ENCODE measurements around the gene CLCA2. TPM values are rescaled to one million over a fixed set of nuclear protein-coding genes. Genes with fewer than 3 reads are reported as not detected.

CLCA2 gene
- total and polyA plus RNA-seq, 2 donors (not counting 1 experiment from before 2014, with no cell fraction given): not detected

GRCh38 chr1:86460998-86461397, 37.0 kb downstream of the CLCA2 start:
- ChIA-PET CTCF (interaction anchor here (0.8 kb wide), 1 partner anchor 81 kb away, joined by 3 read pairs; no protein-coding TSS in a partner anchor), POLR2A (no interaction called here)
- TF ChIP-seq EZH2 (IDR thresholded peaks at IDR 0.05; ENCODE audit: borderline replicate concordance, insufficient read depth, low read depth, low read length, poor library complexity, severe bottlenecking): no peak
- no peak for TF ChIP-seq CTCF (IDR thresholded peaks at IDR 0.05)
- H3K79me2 ChIP-seq (ENCODE audit: control insufficient read depth, insufficient read depth, low read length): no peaks in the 10 kb centered on the region
- ATAC-seq (ENCODE audit: low read depth): no peak
- no peak overlapping the region for H3K4me3 Mint-ChIP-seq
- H3K4me3 ChIP-seq (ENCODE audit: control extremely low read depth in 1 of 5, extremely low read depth in 1 of 5, insufficient read depth in 1 of 5, low read depth in 2 of 5, low read length in 4 of 5): no peak overlapping the region
- peaks cover 24% of the 10 kb centered on the region for H3K27me3 Mint-ChIP-seq
- no peaks in the 10 kb centered on the region for H3K4me1 Mint-ChIP-seq
- no peak overlapping the region for H3K9ac ChIP-seq (ENCODE audit: low read length)
- no peaks in the 10 kb centered on the region for H4K20me1 ChIP-seq (ENCODE audit: control insufficient read depth, insufficient read depth, low read length, poor library complexity, severe bottlenecking)
- H3K9me3 ChIP-seq (ENCODE audit: control extremely low read depth in 1 of 3, control insufficient read depth in 2 of 3, insufficient read depth in 1 of 3, low read length in 2 of 3): no peaks in the 10 kb centered on the region
- H2AFZ ChIP-seq (ENCODE audit: insufficient read depth, low read depth, low read length, poor library complexity, severe bottlenecking): no peak overlapping the region
- H3K27ac Mint-ChIP-seq: no peak overlapping the region
- DNase-seq: no peak
- no peak overlapping the region for H3K27ac ChIP-seq (ENCODE audit: low read length in 2 of 2)
- no peaks in the 10 kb centered on the region for H3K36me3 ChIP-seq (replicated peaks in 1 of 2; ENCODE audit: control extremely low read depth in 1 of 2, control insufficient read depth in 1 of 2, extremely low read depth in 1 of 2, insufficient read depth in 2 of 2, low read length in 1 of 2)
- H3K4me2 ChIP-seq (replicated peaks; ENCODE audit: low read depth, low read length, poor library complexity, severe bottlenecking): no peak overlapping the region
- H3K9me3 Mint-ChIP-seq (ENCODE audit: insufficient read depth): no peaks in the 10 kb centered on the region
- intact Hi-C loops (cut with micrococcal nuclease): no loop called here
- no peaks in the 10 kb centered on the region for H3K27me3 ChIP-seq (replicated peaks in 1 of 4; ENCODE audit: control extremely low read depth in 1 of 4, control insufficient read depth in 3 of 4, insufficient read depth in 4 of 4, low read length in 3 of 4)
- H3K4me1 ChIP-seq (ENCODE audit: control insufficient read depth in 2 of 2, insufficient read depth in 2 of 2, low read length in 2 of 2): no peaks in the 10 kb centered on the region
- WGBS (ENCODE audit: insufficient coverage): no CpG with 5 or more reads among the region's 1 CpG

DNA sequence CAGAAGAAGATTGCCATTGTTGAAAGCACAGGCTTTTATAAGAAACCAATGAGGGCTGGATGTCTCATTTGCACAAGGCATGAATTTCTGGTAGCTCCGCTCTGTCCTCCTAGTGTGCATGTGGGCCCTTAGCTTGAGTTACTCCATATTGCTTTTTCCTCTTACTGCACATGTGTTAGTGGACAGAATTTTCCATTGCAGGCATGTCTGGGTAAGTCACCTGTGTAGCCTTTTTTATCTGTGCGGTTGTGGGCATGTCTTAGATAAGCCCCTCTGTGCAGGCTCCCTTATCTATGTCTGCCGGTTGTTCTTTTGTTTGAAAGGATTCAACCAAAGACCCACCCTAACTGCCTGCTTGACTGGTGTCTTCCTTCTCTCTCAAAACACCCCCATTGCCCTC, 37.5 kb downstream of the CLCA2 start:
- H3K27ac ChIP-seq (ENCODE audit: low read length in 2 of 2): no peak overlapping the region
- H3K27me3 ChIP-seq (replicated peaks in 1 of 4; ENCODE audit: control extremely low read depth in 1 of 4, control insufficient read depth in 3 of 4, insufficient read depth in 4 of 4, low read length in 3 of 4): no peaks in the 10 kb centered on the region
- ATAC-seq (ENCODE audit: low read depth) (no peak), DNase-seq (no peak)
- ChIA-PET CTCF (interaction anchor here (0.8 to 1.1 kb wide), 2 partner anchors 38 to 81 kb away, joined by 3 read pairs; no protein-coding TSS in a partner anchor), POLR2A (no interaction called here)
- H3K4me2 ChIP-seq (replicated peaks; ENCODE audit: low read depth, low read length, poor library complexity, severe bottlenecking): no peak overlapping the region
- H3K27me3 Mint-ChIP-seq: peaks cover 27% of the 10 kb centered on the region
- TF ChIP-seq EZH2 (IDR thresholded peaks at IDR 0.05; ENCODE audit: borderline replicate concordance, insufficient read depth, low read depth, low read length, poor library complexity, severe bottlenecking) (no peak), CTCF (IDR thresholded peaks at IDR 0.05) (no peak)
- no CpG with 5 or more reads among the region's 3 CpGs for WGBS (ENCODE audit: insufficient coverage)
- no peak overlapping the region for H3K4me3 ChIP-seq (ENCODE audit: control extremely low read depth in 1 of 5, extremely low read depth in 1 of 5, insufficient read depth in 1 of 5, low read depth in 2 of 5, low read length in 4 of 5)
- H2AFZ ChIP-seq (ENCODE audit: insufficient read depth, low read depth, low read length, poor library complexity, severe bottlenecking): no peak overlapping the region
- no peaks in the 10 kb centered on the region for H3K9me3 Mint-ChIP-seq (ENCODE audit: insufficient read depth)
- H3K4me1 ChIP-seq (ENCODE audit: control insufficient read depth in 2 of 2, insufficient read depth in 2 of 2, low read length in 2 of 2): no peaks in the 10 kb centered on the region
- H3K4me3 Mint-ChIP-seq: no peak overlapping the region
- H3K9me3 ChIP-seq (ENCODE audit: control extremely low read depth in 1 of 3, control insufficient read depth in 2 of 3, insufficient read depth in 1 of 3, low read length in 2 of 3): no peaks in the 10 kb centered on the region
- no peaks in the 10 kb centered on the region for H3K36me3 ChIP-seq (replicated peaks in 1 of 2; ENCODE audit: control extremely low read depth in 1 of 2, control insufficient read depth in 1 of 2, extremely low read depth in 1 of 2, insufficient read depth in 2 of 2, low read length in 1 of 2)
- intact Hi-C loops (cut with micrococcal nuclease): no loop called here
- H3K4me1 Mint-ChIP-seq: no peaks in the 10 kb centered on the region
- no peak overlapping the region for H3K9ac ChIP-seq (ENCODE audit: low read length)
- H4K20me1 ChIP-seq (ENCODE audit: control insufficient read depth, insufficient read depth, low read length, poor library complexity, severe bottlenecking): no peaks in the 10 kb centered on the region
- H3K79me2 ChIP-seq (ENCODE audit: control insufficient read depth, insufficient read depth, low read length): no peaks in the 10 kb centered on the region
- H3K27ac Mint-ChIP-seq: no peak overlapping the region

Data from B cell (primary cell).